IgD-negative memory B cell (primary cell): Measurements from ENCODE around the gene EMC10. TPM values are rescaled to one million over a fixed set of nuclear protein-coding genes. Genes with fewer than 3 reads are reported as not detected.

Experiments
- H3K27ac Mint-ChIP-seq, 3 donors: one replicate each; pipeline ENCODE4 v1.8.0; 2020 to 2022; ENCODE audit warnings: mild to moderate bottlenecking in 3 of 3, mixed read lengths in 3 of 3, moderate library complexity in 1 of 3
- H3K27me3 Mint-ChIP-seq: one replicate; pipeline ENCODE4 v1.8.0; 2021; ENCODE audit warnings: mixed read lengths
- H3K36me3 Mint-ChIP-seq: one replicate; pipeline ENCODE4 v1.8.0; 2020; ENCODE audit warnings: mild to moderate bottlenecking, mixed read lengths
- H3K4me1 Mint-ChIP-seq, 3 donors: one replicate each; pipeline ENCODE4 v1.8.0; 2020 to 2022; ENCODE audit warnings: mixed read lengths in 3 of 3, mild to moderate bottlenecking in 1 of 3
- H3K4me3 Mint-ChIP-seq, 4 donors: one replicate each; pipeline ENCODE4 v1.8.0; 2020 to 2022; ENCODE audit warnings: mild to moderate bottlenecking in 4 of 4, mixed read lengths in 4 of 4, moderate library complexity in 3 of 4
- H3K9me3 Mint-ChIP-seq, 3 donors: one replicate each; pipeline ENCODE4 v1.8.0; 2020 to 2021; ENCODE audit warnings: mixed read lengths in 3 of 3, mild to moderate bottlenecking in 1 of 3
- polyA plus RNA-seq: library from polyadenylated mRNA; unstranded; fragments of 300-500 nt; fragmentation: Illumina TruSeq; gene quantifications from one replicate; pipeline ENCODE4 v1.2.3, GENCODE V29; 2021

EMC10 gene
- polyA plus RNA-seq, 1 donor from 2014 or later: 8.7 TPM

- H3K36me3 Mint-ChIP-seq: peaks cover 3% of the 10 kb centered on the region
- H3K27ac Mint-ChIP-seq: no peak overlapping the region
- H3K4me3 Mint-ChIP-seq: no peak overlapping the region
- H3K9me3 Mint-ChIP-seq: no peaks in the 10 kb centered on the region
- no peaks in the 10 kb centered on the region for H3K27me3 Mint-ChIP-seq
- peaks cover 0 to 13% (median 7%) of the 10 kb centered on the region in 3 donors for H3K4me1 Mint-ChIP-seq
Observed at GRCh38 chr19:50493171-50493570, 16.9 kb downstream of the EMC10 start.

- H3K4me3 Mint-ChIP-seq: peak overlapping the region in 1 of 4 donors; percentile 17
- peaks cover 0 to 11% (median 7%) of the 10 kb centered on the region in 3 donors for H3K4me1 Mint-ChIP-seq
- H3K27me3 Mint-ChIP-seq: no peaks in the 10 kb centered on the region
- peaks cover 3% of the 10 kb centered on the region for H3K36me3 Mint-ChIP-seq
- H3K9me3 Mint-ChIP-seq: no peaks in the 10 kb centered on the region
- no peak overlapping the region for H3K27ac Mint-ChIP-seq
Observed at GRCh38 chr19:50494186-50495019, 18.1 kb downstream of the EMC10 start.

DNA sequence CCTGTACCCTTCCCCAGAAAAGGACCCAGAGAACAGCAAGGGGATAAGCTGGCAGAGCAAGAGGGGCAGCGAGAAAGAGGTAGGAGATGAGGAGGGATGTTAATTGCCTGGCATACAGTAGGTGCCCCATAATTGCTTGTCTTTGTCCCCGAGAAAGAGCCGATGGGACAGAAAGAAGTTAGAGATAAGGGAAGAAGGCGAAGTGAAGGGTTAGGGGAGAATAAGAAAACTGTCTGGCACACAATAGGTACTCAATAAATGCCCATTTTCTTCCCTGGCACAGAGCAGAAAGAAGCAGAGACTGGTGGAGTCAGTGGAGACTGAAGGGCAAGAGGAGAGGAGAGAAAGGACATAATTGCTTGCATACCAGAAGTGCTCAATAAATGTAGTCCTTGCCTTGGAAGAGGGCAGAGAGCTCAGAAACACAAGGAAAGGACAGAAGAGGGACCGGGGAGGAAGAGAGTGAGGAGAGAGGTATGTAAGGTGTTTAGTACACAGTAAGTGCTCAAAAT lies 18.8 kb downstream of the EMC10 start:
- Mint-ChIP-seq H3K9me3 (no peaks in the 10 kb centered on the region), H3K27me3 (no peaks in the 10 kb centered on the region), H3K36me3 (peaks cover 3% of the 10 kb centered on the region), H3K27ac (no peak overlapping the region), H3K4me1 (peaks cover 0 to 11% (median 7%) of the 10 kb centered on the region in 3 donors), H3K4me3 (no peak overlapping the region)

DNA sequence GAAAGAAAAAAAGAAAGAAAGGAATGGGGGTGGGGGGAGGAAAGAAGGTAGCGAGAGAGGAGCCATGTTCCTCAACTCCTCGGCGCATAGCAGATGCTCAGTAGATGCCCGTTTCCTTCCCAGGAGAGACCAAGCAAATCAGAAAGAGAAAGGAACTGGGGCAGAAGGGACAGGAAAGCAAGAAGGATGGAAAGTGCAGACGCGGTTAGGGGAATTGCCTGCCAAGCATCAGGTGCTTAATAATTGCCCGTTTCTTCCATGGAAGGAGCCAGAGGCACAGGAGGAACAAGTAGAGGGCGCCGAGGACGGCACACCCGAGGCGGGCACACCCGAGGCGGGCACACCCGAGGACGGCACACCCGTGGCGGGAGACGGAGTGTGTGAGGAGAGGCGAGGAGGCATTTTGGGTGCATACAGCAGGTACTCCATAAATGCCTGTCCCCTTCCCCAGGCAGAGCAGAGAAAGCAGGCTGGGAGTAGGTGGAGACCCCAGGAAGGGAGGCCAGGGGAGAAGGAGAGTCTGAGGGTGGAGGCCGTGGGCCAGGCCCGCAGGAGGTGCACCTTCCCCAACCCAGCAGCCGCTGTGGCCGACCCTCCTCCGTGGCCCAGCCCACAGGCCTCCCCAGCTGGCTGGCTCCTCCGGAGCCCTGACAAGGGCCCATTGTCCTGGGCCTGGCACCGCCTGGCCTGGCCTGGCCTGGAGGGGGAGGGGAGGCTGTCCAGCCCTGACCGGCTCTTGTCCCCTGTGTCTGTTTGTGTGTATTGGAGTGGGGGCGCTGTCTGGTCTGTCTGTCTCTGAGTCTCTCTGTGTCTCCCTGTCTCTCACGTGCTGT lies 20.1 kb downstream of the EMC10 start:
- Mint-ChIP-seq H3K4me1 (peaks cover 0 to 10% (median 6%) of the 10 kb centered on the region in 3 donors), H3K4me3 (no peak overlapping the region), H3K36me3 (no peaks in the 10 kb centered on the region), H3K9me3 (no peaks in the 10 kb centered on the region), H3K27me3 (no peaks in the 10 kb centered on the region), H3K27ac (no peak overlapping the region)

DNA sequence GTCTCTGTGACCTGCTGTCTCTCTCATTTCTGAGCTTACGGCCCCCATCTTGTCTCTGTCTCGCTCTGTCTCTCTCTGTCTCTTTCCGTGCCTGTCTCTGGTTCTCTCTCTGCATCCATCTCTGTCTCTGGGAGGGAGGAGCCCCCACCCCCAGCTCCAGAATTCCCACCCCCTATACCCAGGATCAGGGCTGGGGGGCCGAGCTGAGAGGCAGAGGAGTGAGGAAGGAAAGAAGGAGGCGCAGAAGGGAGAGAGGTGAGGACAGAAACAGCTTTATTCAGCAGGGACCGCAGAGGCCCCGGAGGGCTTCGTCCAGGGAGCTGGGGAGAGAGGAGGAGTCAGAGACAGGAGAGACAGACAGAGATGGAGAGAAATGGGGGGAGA lies 20.7 kb downstream of the EMC10 start:
- Mint-ChIP-seq H3K27me3 (no peaks in the 10 kb centered on the region), H3K4me3 (no peak overlapping the region), H3K4me1 (peaks cover 0 to 4% (median 0%) of the 10 kb centered on the region in 3 donors), H3K9me3 (no peaks in the 10 kb centered on the region), H3K36me3 (no peaks in the 10 kb centered on the region), H3K27ac (no peak overlapping the region)

GRCh38 chr19:50498219-50499056 lies 22.1 kb downstream of the EMC10 start:
- Mint-ChIP-seq H3K9me3 (no peaks in the 10 kb centered on the region), H3K27ac (no peak overlapping the region), H3K4me3 (no peak overlapping the region), H3K27me3 (no peaks in the 10 kb centered on the region), H3K4me1 (peaks cover 0 to 2% (median 0%) of the 10 kb centered on the region in 3 donors), H3K36me3 (no peaks in the 10 kb centered on the region)

- Mint-ChIP-seq H3K4me1 (peaks cover 0 to 2% (median 0%) of the 10 kb centered on the region in 3 donors), H3K36me3 (no peaks in the 10 kb centered on the region), H3K27ac (no peak overlapping the region), H3K4me3 (no peak overlapping the region), H3K9me3 (no peaks in the 10 kb centered on the region), H3K27me3 (no peaks in the 10 kb centered on the region)
Observed at GRCh38 chr19:50500060-50500752, 23.9 kb downstream of the EMC10 start.

DNA sequence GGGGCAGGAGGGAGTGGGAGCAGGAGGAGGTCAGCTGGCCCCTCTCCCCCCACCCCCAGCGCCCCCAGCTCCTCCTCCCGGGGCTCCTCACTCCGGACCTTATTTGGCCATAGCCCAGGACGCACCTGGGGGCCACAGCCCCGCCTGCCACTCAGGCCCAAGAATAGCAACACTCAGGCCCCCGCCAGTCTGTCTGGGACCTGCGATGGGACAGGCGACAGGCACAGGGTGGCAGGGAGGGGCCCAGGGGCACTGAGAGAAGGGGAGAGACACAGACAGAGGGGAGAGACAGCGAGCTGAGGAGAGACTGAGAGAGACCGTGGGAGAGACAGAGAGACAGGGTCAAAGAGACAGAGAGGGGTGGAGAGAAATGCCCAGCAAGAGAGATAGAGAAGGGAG lies 24.4 kb downstream of the EMC10 start:
- Mint-ChIP-seq H3K27me3 (no peaks in the 10 kb centered on the region), H3K27ac (no peak overlapping the region), H3K4me3 (no peak overlapping the region), H3K9me3 (no peaks in the 10 kb centered on the region), H3K4me1 (peaks cover 0 to 2% (median 0%) of the 10 kb centered on the region in 3 donors), H3K36me3 (no peaks in the 10 kb centered on the region)

DNA sequence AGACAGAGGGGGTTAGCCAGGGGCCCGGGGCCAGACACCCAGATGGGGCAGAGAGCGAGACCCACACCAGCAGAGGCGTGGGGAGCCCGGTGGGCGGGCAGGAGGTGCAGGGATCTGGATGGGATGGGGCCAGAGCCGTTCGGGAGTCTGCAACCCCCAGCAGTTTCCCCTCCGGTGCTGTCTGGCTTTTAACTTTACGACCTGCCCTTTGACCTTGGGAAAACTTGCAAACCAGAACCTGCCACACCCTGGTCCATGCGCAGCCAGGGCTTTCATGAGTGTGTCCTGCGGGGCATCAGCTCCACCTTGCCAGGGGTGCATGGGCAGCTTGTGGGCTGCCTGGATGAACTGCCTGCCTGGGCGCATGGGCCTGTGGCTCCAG lies 24.9 kb downstream of the EMC10 start:
- no peak overlapping the region for H3K27ac Mint-ChIP-seq
- H3K4me3 Mint-ChIP-seq: no peak overlapping the region
- no peaks in the 10 kb centered on the region for H3K36me3 Mint-ChIP-seq
- H3K27me3 Mint-ChIP-seq: no peaks in the 10 kb centered on the region
- H3K4me1 Mint-ChIP-seq: peaks cover 0 to 2% (median 0%) of the 10 kb centered on the region in 3 donors
- no peaks in the 10 kb centered on the region for H3K9me3 Mint-ChIP-seq

- Mint-ChIP-seq H3K27me3 (no peaks in the 10 kb centered on the region), H3K36me3 (no peaks in the 10 kb centered on the region), H3K4me3 (peak overlapping the region in 1 of 4 donors; percentile 66), H3K27ac (no peak overlapping the region), H3K4me1 (peaks cover 0 to 2% (median 0%) of the 10 kb centered on the region in 3 donors), H3K9me3 (no peaks in the 10 kb centered on the region)
Observed at GRCh38 chr19:50501568-50502475, 25.5 kb downstream of the EMC10 start.

DNA sequence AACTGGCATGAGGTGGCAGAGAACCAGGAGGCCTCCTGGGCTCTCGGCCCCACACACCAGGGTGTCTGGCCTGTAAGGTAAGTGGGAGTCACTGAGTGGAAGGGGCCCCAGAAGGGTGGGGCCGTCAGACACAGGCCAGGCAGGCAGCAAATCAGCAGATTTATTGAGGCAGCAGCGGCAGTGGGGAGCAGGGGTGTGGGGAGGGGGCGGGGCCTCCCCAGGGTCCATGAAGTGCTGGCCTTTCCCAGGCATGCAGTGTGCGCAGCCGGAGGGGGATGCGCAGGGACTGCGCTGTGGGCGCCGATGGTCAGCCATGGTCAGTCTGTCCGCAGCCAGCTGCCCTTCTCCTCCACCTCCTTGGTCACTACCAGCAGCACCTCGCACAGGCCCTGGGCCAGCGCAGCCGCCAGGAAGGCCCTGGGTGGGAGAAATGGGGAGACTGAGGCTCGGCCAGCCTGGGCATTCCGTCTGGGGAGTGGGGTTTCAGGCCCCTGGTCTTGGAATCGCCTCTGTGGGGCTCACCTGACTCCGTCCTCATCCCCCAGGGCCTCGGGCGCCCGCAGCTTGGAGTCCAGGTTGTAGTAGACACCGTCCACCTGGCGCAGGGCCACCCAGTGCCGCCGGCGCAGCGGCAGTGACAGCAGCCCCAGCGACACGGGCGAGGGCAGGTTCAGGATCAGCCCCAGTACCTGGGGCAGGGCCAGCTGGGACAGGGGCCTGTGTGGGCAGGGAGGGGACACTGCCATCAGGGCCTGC lies 29.7 kb downstream of the EMC10 start:
- no peaks in the 10 kb centered on the region for H3K27me3 Mint-ChIP-seq

GRCh38 chr19:50506700-50507099 lies 30.4 kb downstream of the EMC10 start:
- Mint-ChIP-seq H3K4me1 (peaks cover 4 to 16% (median 6%) of the 10 kb centered on the region in 3 donors), H3K27ac (no peak overlapping the region), H3K27me3 (no peaks in the 10 kb centered on the region), H3K4me3 (no peak overlapping the region), H3K36me3 (peaks cover 2% of the 10 kb centered on the region), H3K9me3 (no peaks in the 10 kb centered on the region)

More for the DNA sequence above, 29.7 kb downstream of the EMC10 start:
- H3K4me3 Mint-ChIP-seq: no peak overlapping the region
- H3K27ac Mint-ChIP-seq: no peak overlapping the region
- H3K9me3 Mint-ChIP-seq: no peaks in the 10 kb centered on the region
- peaks cover 4 to 12% (median 4%) of the 10 kb centered on the region in 3 donors for H3K4me1 Mint-ChIP-seq
- peaks cover 2% of the 10 kb centered on the region for H3K36me3 Mint-ChIP-seq

DNA sequence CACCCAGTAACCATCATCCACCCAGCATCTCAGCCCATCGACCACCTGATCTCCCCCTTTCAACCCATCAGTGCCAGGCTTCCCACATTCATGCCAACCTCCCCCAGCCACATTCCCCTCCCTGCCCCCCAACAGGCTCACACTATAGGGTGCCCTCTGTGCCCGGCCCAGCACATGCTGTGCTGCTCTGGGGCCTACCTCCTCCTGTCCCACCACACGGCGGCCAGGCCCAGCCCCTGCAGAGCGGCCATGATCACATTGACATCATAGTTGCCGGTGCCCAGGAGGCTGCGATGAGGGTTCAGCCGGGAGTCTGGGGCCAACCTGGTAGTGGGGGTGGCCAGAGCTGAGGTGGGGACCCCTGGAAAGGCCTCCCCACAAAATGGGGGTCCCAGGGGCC lies 31.1 kb downstream of the EMC10 start:
- Mint-ChIP-seq H3K4me1 (peaks cover 4 to 18% (median 7%) of the 10 kb centered on the region in 3 donors), H3K27me3 (no peaks in the 10 kb centered on the region), H3K9me3 (no peaks in the 10 kb centered on the region), H3K36me3 (peaks cover 2% of the 10 kb centered on the region), H3K4me3 (no peak overlapping the region), H3K27ac (no peak overlapping the region)
